ENCODE results near the gene FAM237A.

- TF ChIP-seq, protein P1, sequence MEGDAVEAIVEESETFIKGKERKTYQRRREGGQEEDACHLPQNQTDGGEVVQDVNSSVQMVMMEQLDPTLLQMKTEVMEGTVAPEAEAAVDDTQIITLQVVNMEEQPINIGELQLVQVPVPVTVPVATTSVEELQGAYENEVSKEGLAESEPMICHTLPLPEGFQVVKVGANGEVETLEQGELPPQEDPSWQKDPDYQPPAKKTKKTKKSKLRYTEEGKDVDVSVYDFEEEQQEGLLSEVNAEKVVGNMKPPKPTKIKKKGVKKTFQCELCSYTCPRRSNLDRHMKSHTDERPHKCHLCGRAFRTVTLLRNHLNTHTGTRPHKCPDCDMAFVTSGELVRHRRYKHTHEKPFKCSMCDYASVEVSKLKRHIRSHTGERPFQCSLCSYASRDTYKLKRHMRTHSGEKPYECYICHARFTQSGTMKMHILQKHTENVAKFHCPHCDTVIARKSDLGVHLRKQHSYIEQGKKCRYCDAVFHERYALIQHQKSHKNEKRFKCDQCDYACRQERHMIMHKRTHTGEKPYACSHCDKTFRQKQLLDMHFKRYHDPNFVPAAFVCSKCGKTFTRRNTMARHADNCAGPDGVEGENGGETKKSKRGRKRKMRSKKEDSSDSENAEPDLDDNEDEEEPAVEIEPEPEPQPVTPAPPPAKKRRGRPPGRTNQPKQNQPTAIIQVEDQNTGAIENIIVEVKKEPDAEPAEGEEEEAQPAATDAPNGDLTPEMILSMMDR (conservative IDR thresholded peaks at IDR 0.05 in 1 of 2, IDR thresholded peaks at IDR 0.05 in 1 of 2; ENCODE audit: extremely low read depth in 1 of 2, insufficient read depth in 1 of 2, low read depth in 1 of 2, low read length in 2 of 2), result no peak
- TF ChIP-seq EZH2 (IDR thresholded peaks at IDR 0.05; ENCODE audit: borderline replicate concordance, low read length), result no peak
Measured at GRCh38 chr2:206611191-206611590, 31.1 kb upstream of the FAM237A start.

All from mammary epithelial cell (primary cell).